GM12878 (cell line): ENCODE measurements around the gene A3GALT2. TPM values are rescaled to one million over a fixed set of nuclear protein-coding genes. Genes with fewer than 3 reads are reported as not detected.

ENCODE experiments used
- ATAC-seq: fragments of 200-7000 bp; cut with Tn5 transposase; 3 replicates; pipeline ENCODE4 v1.9.1; 2020; ENCODE audit warnings: mild to moderate bottlenecking, moderate library complexity
- BruUV-seq: library from RNA; stranded (reverse); fragments of 400-500 nt; replicated peaks from 2 replicates; lab custom pipeline; 2021; lab: Mats Ljungman, UMichigan
- CTCF ChIA-PET: fragments of 300-600 bp; sonication (Branson Sonifier 250); formaldehyde crosslinking; extraction: SDS; loops from one replicate; lab custom pipeline; 2021; ENCODE audit warnings: inconsistent platforms; lab: Yijun Ruan, JAX
- POLR2A ChIA-PET: fragments of 350-600 bp; formaldehyde crosslinking; extraction: SDS; loops from one replicate; lab custom pipeline; 2021; ENCODE audit warnings: inconsistent platforms; lab: Charles Lee
- RAD21 ChIA-PET: fragments of 300-600 bp; sonication (Branson Sonifier 250); formaldehyde crosslinking; loops from one replicate; lab custom pipeline; 2023; ENCODE audit warnings: antibody characterized with exemption; ENCODE audit not compliant: unreplicated experiment; lab: Charles Lee
- SMC1A ChIA-PET: fragments of 300-600 bp; sonication (Branson Sonifier 250); formaldehyde crosslinking; loops from one replicate; lab custom pipeline; 2023; ENCODE audit not compliant: unreplicated experiment, uncharacterized antibody; lab: Charles Lee
- DNase-seq: peaks from one replicate; pipeline ENCODE4 v3.0.0-alpha.2; 2011; ENCODE audit warnings: low read depth, low spot score
- FAIRE-seq: peaks from 3 replicates; lab custom pipeline; 2011; peaks lifted over from hg19 to GRCh38; lab: Jason Lieb, UNC
- H2AFZ ChIP-seq: 2 replicates; pipeline ENCODE4 v1.6.0; 2011; ENCODE audit warnings: low read depth, low read length, control low read depth; ENCODE audit not compliant: control insufficient read depth
- H3K27ac ChIP-seq: 2 replicates; pipeline ENCODE4 v1.5.1; 2011; ENCODE audit warnings: control low read depth; ENCODE audit not compliant: control insufficient read depth, insufficient read depth
- H3K27me3 ChIP-seq, 2 experiments: replicated peaks in 1 of 2; 2 replicates each; pipeline versions ENCODE4 v1.6.0 to v1.6.1; 2011; ENCODE audit warnings: low read length in 1 of 2; ENCODE audit not compliant: control insufficient read depth in 2 of 2, insufficient read depth in 2 of 2
- H3K36me3 ChIP-seq, 2 experiments: 2 replicates each; pipeline ENCODE4 v1.5.1; 2011; ENCODE audit warnings: low read length in 1 of 2; ENCODE audit not compliant: control insufficient read depth in 2 of 2, insufficient read depth in 2 of 2
- H3K4me1 ChIP-seq: 2 replicates; pipeline ENCODE4 v1.6.1; 2011; ENCODE audit warnings: mild to moderate bottlenecking, low read length, moderate library complexity, mixed read lengths; ENCODE audit not compliant: control insufficient read depth, insufficient read depth
- H3K4me2 ChIP-seq: 2 replicates; pipeline ENCODE4 v1.6.0; 2011; ENCODE audit warnings: control low read depth; ENCODE audit not compliant: control insufficient read depth, insufficient read depth
- H3K4me3 ChIP-seq: fragments of 200-600 bp; sonication (generic); 2 replicates; pipeline ENCODE4 v1.5.1; 2016
- H3K79me2 ChIP-seq: 2 replicates; pipeline ENCODE4 v1.6.0; 2011; ENCODE audit warnings: low read length; ENCODE audit not compliant: control insufficient read depth, insufficient read depth
- H3K9ac ChIP-seq: 2 replicates; pipeline ENCODE4 v1.8.0; 2011; ENCODE audit warnings: low read length, control low read depth, mixed read lengths; ENCODE audit not compliant: control insufficient read depth, insufficient read depth
- H3K9me3 ChIP-seq: replicated peaks from 3 replicates; pipeline ENCODE4 v1.5.1; 2011; ENCODE audit warnings: mild to moderate bottlenecking, low read length; ENCODE audit not compliant: control insufficient read depth, insufficient read depth
- H4K20me1 ChIP-seq: 2 replicates; pipeline ENCODE4 v1.6.0; 2011; ENCODE audit not compliant: control insufficient read depth, insufficient read depth
- BCL3 ChIP-seq: IDR thresholded peaks from 2 replicates; pipeline ENCODE4 v1.6.1; 2011; ENCODE audit warnings: borderline replicate concordance, low read depth, mild to moderate bottlenecking, moderate library complexity, low read length; ENCODE audit not compliant: insufficient read depth, poor library complexity, severe bottlenecking
- BHLHE40 ChIP-seq, 2 experiments: fragments of 450-650 bp in 1 of 2; IDR thresholded peaks; 2 replicates each; pipeline ENCODE4 v1.6.1; 2011 to 2017; ENCODE audit warnings: low read depth in 2 of 2, borderline replicate concordance in 1 of 2, improper control_type of control experiment in 1 of 2, low read length in 1 of 2, mild to moderate bottlenecking in 1 of 2
- BMI1 ChIP-seq: fragments of 450-650 bp; IDR thresholded peaks from 2 replicates; pipeline ENCODE4 v1.6.1; 2016; ENCODE audit warnings: mild to moderate bottlenecking, moderate library complexity, borderline replicate concordance
- CBX5 ChIP-seq: sonication (generic); IDR thresholded peaks from 2 replicates; pipeline ENCODE4 v1.6.1; 2016; ENCODE audit warnings: low read depth, moderate library complexity, mild to moderate bottlenecking, inconsistent platforms
- IRF5 ChIP-seq: fragments of 450-650 bp; IDR thresholded peaks from 2 replicates; pipeline ENCODE4 v1.6.1; 2017; ENCODE audit warnings: borderline replicate concordance
- TAF1 ChIP-seq: IDR thresholded peaks from 2 replicates; pipeline ENCODE4 v1.6.1; 2011; ENCODE audit warnings: mild to moderate bottlenecking, low read depth, low read length, borderline replicate concordance
- WGBS: methylation state at CpG from one replicate; pipeline ENCODE4 v1.1.6; 2016; ENCODE audit warnings: low lambda C conversion rate; ENCODE audit not compliant: insufficient replicate concordance, insufficient coverage; ENCODE audit errors: missing lambda C conversion rate; 5-methylcytosine and 5-hydroxymethylcytosine counted together
- in situ Hi-C: fragments of 300-500 bp; cut with MboI; formaldehyde crosslinking; loops from 9 replicates; pipeline ENCODE4 v1.14.3; 2018; ENCODE audit warnings: mixed read lengths
- intact Hi-C: fragments of 100-400 bp; cut with micrococcal nuclease; formaldehyde crosslinking; loops from one replicate; pipeline ENCODE4 v1.14.2; 2022; ENCODE audit not compliant: unreplicated experiment
- polyA plus RNA-seq, 11 experiments: library from polyadenylated mRNA; depleted of rRNA in 4 of 11; unstranded in 6 of 11; stranded (reverse) in 5 of 11; fragments of >200 nt; fragmentation: Nextera tagmentation in 4 of 11; fragmentation: Illumina TruSeq in 1 of 11; extraction: Ambion mirVana in 4 of 11; extraction: Trizol in 1 of 11; gene quantifications; 1 replicate in 1 of 11; 2 replicates in 10 of 11; pipeline versions ENCODE4 v1.2.1 to v1.2.3, GENCODE V29; 2011 to 2016; ENCODE audit warnings: inconsistent platforms in 2 of 11, missing spikeins in 2 of 11, low read depth in 1 of 11
- total RNA-seq, 4 experiments: library from RNA; depleted of rRNA in 3 of 4; stranded (reverse); fragments of >200 nt in 3 of 4; fragmentation: Illumina TruSeq in 1 of 4; extraction: Trizol in 1 of 4; gene quantifications; 2 replicates each; pipeline versions ENCODE4 v1.2.1 to v1.2.3, GENCODE V29; 2013 to 2021

Gene A3GALT2
- total and polyA plus RNA-seq, 10 of the 15 experiments (the other 5 are each of a cell fraction or from before 2014, with no cell fraction given), result not detected

DNA sequence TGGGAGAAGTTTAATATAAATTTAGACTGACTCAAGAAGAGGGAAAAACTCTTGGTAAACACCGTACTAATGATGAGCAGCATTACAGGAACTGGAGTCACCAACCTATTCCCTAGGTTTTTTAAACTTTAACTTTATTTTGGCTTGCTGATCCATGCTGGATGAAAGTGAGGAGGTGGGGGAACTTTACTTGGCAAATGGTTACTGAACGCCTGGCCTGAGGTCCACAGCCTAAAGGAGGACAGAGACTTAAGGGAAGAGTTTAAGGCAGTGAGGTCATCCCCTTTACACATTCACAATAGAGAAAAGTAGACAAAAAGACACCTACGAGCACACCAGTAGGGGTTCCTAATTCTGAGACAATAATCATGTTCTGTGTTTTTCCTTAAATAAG, 25.6 kb upstream of the A3GALT2 start:
- no peak for FAIRE-seq
- in situ Hi-C loops, result no loop called here

More for the DNA sequence above, 25.6 kb upstream of the A3GALT2 start:
- no peak for TF ChIP-seq TAF1
- no peak for TF ChIP-seq CBX5
- no peak for TF ChIP-seq BMI1
- no peak for TF ChIP-seq IRF5
- no peak for TF ChIP-seq BCL3
- TF ChIP-seq BHLHE40 (IDR thresholded peaks at IDR 0.05; ENCODE audit: borderline replicate concordance in 1 of 2, low read depth in 2 of 2, low read length in 1 of 2), result no peak
- ATAC-seq (0 out of 3 replicates have a peak, but pooled peaks have one; percentile 1), DNase-seq (no peak)
- WGBS, result 73% methylated on average over 3 of the region's 3 CpGs
- H3K4me1 ChIP-seq, result peaks cover 31% of the 10 kb centered on the region
- BruUV-seq, result no TSS peak
- H3K9ac ChIP-seq, result peak overlapping the region; percentile 46; the same call in 1 of the 2 replicates
- H3K4me3 ChIP-seq, result peak overlapping the region; percentile 92
- ChIA-PET CTCF (interaction anchor here (0.7 to 1.2 kb wide), 3 partner anchors 9 to 125 kb away, joined by 3 to 8 read pairs (median 3); no protein-coding TSS in a partner anchor), RAD21 (no interaction called here), POLR2A (no interaction called here), SMC1A (no interaction called here)
- no peaks in the 10 kb centered on the region; the same call in 1 of the 2 replicates for H4K20me1 ChIP-seq
- H3K4me2 ChIP-seq, result peak overlapping the region; percentile 90
- intact Hi-C loops, result loop anchor here (2.0 to 10.0 kb wide), 2 partner anchors 114 to 222 kb away; no protein-coding TSS in a partner anchor
- H2AFZ ChIP-seq, result no peak overlapping the region
- no peaks in the 10 kb centered on the region for H3K27me3 ChIP-seq
- H3K9me3 ChIP-seq, result no peaks in the 10 kb centered on the region
- H3K79me2 ChIP-seq, result peaks cover 82% of the 10 kb centered on the region
- H3K27ac ChIP-seq, result peak overlapping the region; percentile 7
- peaks cover 0 to 4% of the 10 kb centered on the region in 2 experiments; a peak in 2 of 4 replicates for H3K36me3 ChIP-seq
